IMR-90 (cell line): ENCODE data around the gene CKS1B. TPM values are rescaled to one million over a fixed set of nuclear protein-coding genes. Genes with fewer than 3 reads are reported as not detected.

Experiments
- ATAC-seq: fragments of 200-7000 bp; cut with Tn5 transposase; 2 replicates; pipeline ENCODE4 v1.9.1; 2020; ENCODE audit warnings: low read depth, mild to moderate bottlenecking, moderate library complexity
- BruUV-seq: library from RNA; stranded (reverse); fragments of 400-500 nt; replicated peaks from 2 replicates; lab custom pipeline; 2021; lab: Mats Ljungman, UMichigan
- CTCF ChIA-PET: fragments of 300-600 bp; formaldehyde crosslinking; extraction: SDS; loops from one replicate; lab custom pipeline; 2021; ENCODE audit warnings: antibody characterized with exemption; lab: Yijun Ruan, JAX
- POLR2A ChIA-PET: fragments of 300-600 bp; sonication (Branson Sonifier 250); formaldehyde crosslinking; loops from one replicate; lab custom pipeline; 2022; ENCODE audit warnings: antibody characterized with exemption; ENCODE audit not compliant: unreplicated experiment; lab: Charles Lee
- DNase-seq: peaks from one replicate; pipeline ENCODE4 v3.0.0; 2013
- H2AFZ ChIP-seq: replicated peaks from 2 replicates; pipeline ENCODE3; 2013; ENCODE audit warnings: low read length, mild to moderate bottlenecking; ENCODE audit not compliant: poor library complexity
- H2AK5ac ChIP-seq: 2 replicates; pipeline ENCODE4 v1.6.1; 2013; ENCODE audit warnings: low read depth, low read length, inconsistent platforms
- H2AK9ac ChIP-seq: replicated peaks from 2 replicates; pipeline ENCODE3; 2013; ENCODE audit warnings: mild to moderate bottlenecking, low read depth, low read length, moderate library complexity; ENCODE audit not compliant: poor library complexity
- H2BK120ac ChIP-seq: 2 replicates; pipeline ENCODE4 v1.6.1; 2013; ENCODE audit warnings: low read depth, low read length, inconsistent platforms
- H2BK15ac ChIP-seq: 3 replicates; pipeline ENCODE4 v1.6.1; 2013; ENCODE audit warnings: low read depth, low read length, inconsistent platforms
- H2BK20ac ChIP-seq: 2 replicates; pipeline ENCODE4 v1.6.1; 2013; ENCODE audit warnings: low read depth, mild to moderate bottlenecking, inconsistent platforms, low read length, moderate library complexity
- H2BK5ac ChIP-seq: 2 replicates; pipeline ENCODE4 v1.6.1; 2013; ENCODE audit warnings: mild to moderate bottlenecking, low read depth, low read length, inconsistent platforms; ENCODE audit not compliant: poor library complexity, severe bottlenecking
- H3K14ac ChIP-seq: replicated peaks from 2 replicates; pipeline ENCODE4 v1.6.1; 2013; ENCODE audit warnings: low read depth, low read length, inconsistent platforms
- H3K18ac ChIP-seq: 2 replicates; pipeline ENCODE4 v1.6.1; 2013; ENCODE audit warnings: low read depth, low read length, control low read depth
- H3K23ac ChIP-seq: 2 replicates; pipeline ENCODE4 v1.6.1; 2013; ENCODE audit warnings: low read depth, low read length, inconsistent platforms
- H3K27ac ChIP-seq: 2 replicates; pipeline ENCODE4 v1.5.1; 2013; ENCODE audit warnings: mild to moderate bottlenecking, control low read depth, low read length; ENCODE audit not compliant: insufficient read depth
- H3K27me3 ChIP-seq: 2 replicates; pipeline ENCODE4 v1.6.1; 2013; ENCODE audit warnings: low read length; ENCODE audit not compliant: control insufficient read depth, insufficient read depth
- H3K36me3 ChIP-seq: 2 replicates; pipeline ENCODE4 v1.6.1; 2013; ENCODE audit warnings: low read length, mixed read lengths; ENCODE audit not compliant: control insufficient read depth, insufficient read depth
- H3K4ac ChIP-seq: 2 replicates; pipeline ENCODE4 v1.6.1; 2013; ENCODE audit warnings: low read depth, low read length, inconsistent platforms
- H3K4me1 ChIP-seq: 2 replicates; pipeline ENCODE4 v1.6.1; 2013; ENCODE audit warnings: low read length, mixed read lengths; ENCODE audit not compliant: control insufficient read depth, insufficient read depth
- H3K4me2 ChIP-seq: 2 replicates; pipeline ENCODE4 v1.6.1; 2013; ENCODE audit warnings: low read depth, mild to moderate bottlenecking, control low read depth, low read length, moderate library complexity
- H3K4me3 ChIP-seq: 2 replicates; pipeline ENCODE4 v1.5.1; 2013; ENCODE audit warnings: low read depth, mild to moderate bottlenecking, control low read depth, low read length, moderate library complexity; ENCODE audit not compliant: insufficient read depth
- H3K56ac ChIP-seq: 2 replicates; pipeline ENCODE4 v1.6.1; 2013; ENCODE audit warnings: low read length, inconsistent platforms; ENCODE audit not compliant: insufficient read depth; ENCODE audit errors: extremely low read depth
- H3K79me1 ChIP-seq, 2 experiments: 2 replicates each; pipeline ENCODE4 v1.6.1; 2013; ENCODE audit warnings: low read length in 2 of 2, inconsistent platforms in 1 of 2, low read depth in 1 of 2
- H3K9ac ChIP-seq: 2 replicates; pipeline ENCODE4 v1.6.1; 2013; ENCODE audit warnings: low read depth, low read length, control low read depth
- H3K9me1 ChIP-seq: 2 replicates; pipeline ENCODE4 v1.6.1; 2013; ENCODE audit warnings: low read length, inconsistent platforms; ENCODE audit not compliant: insufficient read depth
- H3K9me3 ChIP-seq: 2 replicates; pipeline ENCODE4 v1.6.1; 2013; ENCODE audit warnings: low read length; ENCODE audit not compliant: control insufficient read depth, insufficient read depth
- H4K20me1 ChIP-seq: 2 replicates; pipeline ENCODE4 v1.6.1; 2013; ENCODE audit warnings: low read length, inconsistent platforms; ENCODE audit not compliant: insufficient read depth
- H4K5ac ChIP-seq: 2 replicates; pipeline ENCODE4 v1.6.1; 2013; ENCODE audit warnings: mild to moderate bottlenecking, low read depth, low read length, control low read depth
- H4K8ac ChIP-seq, 2 experiments: 2 replicates each; pipeline ENCODE4 v1.6.1; 2013; ENCODE audit warnings: low read depth in 2 of 2, low read length in 2 of 2, control low read depth in 1 of 2, inconsistent platforms in 1 of 2
- H4K91ac ChIP-seq: 2 replicates; pipeline ENCODE4 v1.6.1; 2013; ENCODE audit warnings: low read depth, low read length, inconsistent platforms; ENCODE audit not compliant: insufficient read depth
- MXI1 ChIP-seq: IDR thresholded peaks from 2 replicates; pipeline ENCODE4 v1.6.1; 2012; ENCODE audit warnings: low read depth, mild to moderate bottlenecking, low read length, moderate library complexity, borderline replicate concordance
- RAD21 ChIP-seq: IDR thresholded peaks from 2 replicates; pipeline ENCODE4 v1.6.1; 2012; ENCODE audit warnings: low read length, improper control_type of control experiment
- WGBS, 2 experiments: methylation state at CpG; one replicate each; pipeline versions ENCODE4 v1.1.5 to v1.1.7; 2013; ENCODE audit warnings: missing lambda C conversion rate in 2 of 2; ENCODE audit not compliant: insufficient read length in 1 of 2; ENCODE audit errors: extremely low coverage in 2 of 2; 5-methylcytosine and 5-hydroxymethylcytosine counted together
- dilution Hi-C: fragments of 300-500 bp; cut with HindIII; formaldehyde crosslinking; loops from one replicate; pipeline ENCODE4 v1.14.3; 2018; ENCODE audit warnings: low sequenced_read_pairs; ENCODE audit not compliant: unreplicated experiment
- in situ Hi-C: fragments of 300-500 bp; cut with MboI; formaldehyde crosslinking; loops from 3 replicates; pipeline ENCODE4 v1.14.3; 2019; ENCODE audit warnings: low sequenced_read_pairs, inconsistent platforms, mixed read lengths
- intact Hi-C: fragments of 100-400 bp; cut with micrococcal nuclease; formaldehyde crosslinking; loops from 2 replicates; pipeline ENCODE4 v1.10.0; 2022
- polyA plus RNA-seq, 3 experiments: library from polyadenylated mRNA; depleted of rRNA; stranded (reverse); fragments of >200 nt; gene quantifications; 2 replicates each; pipeline ENCODE4 v1.2.3, GENCODE V29; 2012; ENCODE audit warnings: low replicate concordance in 1 of 3
- total RNA-seq: library from RNA; depleted of rRNA; stranded (reverse); fragments of >200 nt; gene quantifications from 2 replicates; pipeline ENCODE4 v1.2.3, GENCODE V29; 2012
- TF ChIP-seq, protein P1 (sequence below): conservative IDR thresholded peaks from 2 replicates; pipeline ENCODE4 v1.5.1; 2012; ENCODE audit warnings: mild to moderate bottlenecking, low read depth, low read length, improper control_type of control experiment

CKS1B gene
- total and polyA plus RNA-seq, 2 of the 4 experiments (the other 2 are of a cell fraction), result 140 to 195 TPM

DNA sequence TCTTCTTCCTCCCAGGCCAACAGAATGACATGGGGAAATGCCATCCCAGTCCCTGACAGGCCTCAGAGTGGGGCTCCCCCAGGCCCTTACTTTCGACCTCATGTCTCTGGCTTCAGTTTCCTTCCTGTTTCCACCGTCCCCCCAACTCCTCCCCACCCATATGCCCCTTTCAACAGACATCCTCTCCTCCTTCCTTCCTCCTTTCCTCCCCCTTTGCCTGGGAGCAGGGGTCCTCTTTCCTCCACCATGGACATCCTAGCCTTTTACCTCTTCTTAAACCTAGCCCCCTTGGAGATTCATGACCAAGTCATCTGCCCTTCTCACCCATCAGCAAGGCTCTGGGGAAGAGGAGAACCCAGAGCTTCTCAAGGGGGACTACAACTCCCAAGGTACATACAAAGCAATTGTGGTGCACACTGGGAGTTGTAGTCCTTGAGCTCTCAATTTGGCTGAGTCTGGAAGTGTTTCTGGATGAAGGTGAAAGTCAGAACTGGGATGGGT, 32.2 kb downstream of the CKS1B start:
- peaks cover 13% of the 10 kb centered on the region for H3K4me1 ChIP-seq
- H3K56ac ChIP-seq, result no peak overlapping the region
- no peak overlapping the region; the same call in 1 of the 2 replicates for H2AK5ac ChIP-seq
- dilution Hi-C loops (no loop called here), intact Hi-C loops (no loop called here), in situ Hi-C loops (no loop called here)
- H2AFZ ChIP-seq, result no peak overlapping the region
- H3K14ac ChIP-seq, result no peak overlapping the region
- no peak overlapping the region for H4K91ac ChIP-seq
- no peak overlapping the region for H4K5ac ChIP-seq
- H2AK9ac ChIP-seq, result no peak overlapping the region
- ATAC-seq (no peak), DNase-seq (no peak)
- H3K9me3 ChIP-seq, result no peaks in the 10 kb centered on the region
- 67% methylated on average over 2 of the region's 2 CpGs; no CpG with 5 or more reads in 1 of the 2 experiments for WGBS, 2 experiments
- H3K18ac ChIP-seq, result no peak overlapping the region
- no peaks in the 10 kb centered on the region for H3K27me3 ChIP-seq
- H3K9me1 ChIP-seq, result peaks cover 12% of the 10 kb centered on the region
- peaks cover 9% of the 10 kb centered on the region; the same call in 1 of the 2 replicates for H4K20me1 ChIP-seq
- ChIA-PET POLR2A (interaction anchor here (0.6 kb wide), 1 partner anchor 10 kb away, joined by 14 read pairs; no protein-coding TSS in a partner anchor), CTCF (interaction anchor here (1.1 kb wide), 1 partner anchor 11 kb away, joined by 4 read pairs; no protein-coding TSS in a partner anchor)
- H3K4ac ChIP-seq, result no peak overlapping the region
- H2BK20ac ChIP-seq, result no peak overlapping the region
- H3K36me3 ChIP-seq, result peaks cover 2% of the 10 kb centered on the region
- H3K27ac ChIP-seq, result no peak overlapping the region
- H3K4me2 ChIP-seq, result no peak overlapping the region
- no peak overlapping the region for H3K9ac ChIP-seq
- no peak for TF ChIP-seq MXI1
- TF ChIP-seq RAD21, result no peak
- TF ChIP-seq, protein P1, sequence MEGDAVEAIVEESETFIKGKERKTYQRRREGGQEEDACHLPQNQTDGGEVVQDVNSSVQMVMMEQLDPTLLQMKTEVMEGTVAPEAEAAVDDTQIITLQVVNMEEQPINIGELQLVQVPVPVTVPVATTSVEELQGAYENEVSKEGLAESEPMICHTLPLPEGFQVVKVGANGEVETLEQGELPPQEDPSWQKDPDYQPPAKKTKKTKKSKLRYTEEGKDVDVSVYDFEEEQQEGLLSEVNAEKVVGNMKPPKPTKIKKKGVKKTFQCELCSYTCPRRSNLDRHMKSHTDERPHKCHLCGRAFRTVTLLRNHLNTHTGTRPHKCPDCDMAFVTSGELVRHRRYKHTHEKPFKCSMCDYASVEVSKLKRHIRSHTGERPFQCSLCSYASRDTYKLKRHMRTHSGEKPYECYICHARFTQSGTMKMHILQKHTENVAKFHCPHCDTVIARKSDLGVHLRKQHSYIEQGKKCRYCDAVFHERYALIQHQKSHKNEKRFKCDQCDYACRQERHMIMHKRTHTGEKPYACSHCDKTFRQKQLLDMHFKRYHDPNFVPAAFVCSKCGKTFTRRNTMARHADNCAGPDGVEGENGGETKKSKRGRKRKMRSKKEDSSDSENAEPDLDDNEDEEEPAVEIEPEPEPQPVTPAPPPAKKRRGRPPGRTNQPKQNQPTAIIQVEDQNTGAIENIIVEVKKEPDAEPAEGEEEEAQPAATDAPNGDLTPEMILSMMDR, result no peak
- no TSS peak for BruUV-seq
- no peak overlapping the region for H3K4me3 ChIP-seq
- no peak overlapping the region for H2BK5ac ChIP-seq
- no peak overlapping the region for H2BK15ac ChIP-seq
- H3K23ac ChIP-seq, result no peak overlapping the region
- peaks cover 14 to 60% of the 10 kb centered on the region in 2 experiments for H3K79me1 ChIP-seq
- H4K8ac ChIP-seq, result no peak overlapping the region
- no peak overlapping the region for H2BK120ac ChIP-seq
